Neural progenitor cell (in vitro differentiated cells): Measurements from ENCODE around the gene C1orf21. TPM values are rescaled to one million over a fixed set of nuclear protein-coding genes. Genes with fewer than 3 reads are reported as not detected.

Experiments used
- DNase-seq: peaks from one replicate; pipeline ENCODE4 v3.0.0-alpha.2; 2016; ENCODE audit warnings: low spot score
- H2AFZ ChIP-seq: fragments of 200-600 bp; sonication (generic); replicated peaks from 2 replicates; pipeline ENCODE4 v1.6.1; 2016; ENCODE audit warnings: antibody characterized with exemption
- H3F3A ChIP-seq: fragments of 200-600 bp; sonication (generic); 2 replicates; pipeline ENCODE4 v1.6.1; 2016; ENCODE audit warnings: antibody characterized with exemption, low read depth
- H3K27ac ChIP-seq: fragments of 200-600 bp; sonication (generic); 2 replicates; pipeline ENCODE4 v1.5.1; 2016; ENCODE audit warnings: mild to moderate bottlenecking
- H3K27me3 ChIP-seq: fragments of 200-600 bp; sonication (generic); 2 replicates; pipeline ENCODE4 v1.6.1; 2016; ENCODE audit warnings: mild to moderate bottlenecking, moderate library complexity
- H3K36me3 ChIP-seq: fragments of 200-600 bp; sonication (generic); 2 replicates; pipeline ENCODE4 v1.5.1; 2016
- H3K4me1 ChIP-seq: fragments of 200-600 bp; sonication (generic); 2 replicates; pipeline ENCODE4 v1.6.1; 2016; ENCODE audit warnings: mixed run types
- H3K4me2 ChIP-seq: fragments of 200-600 bp; sonication (generic); 2 replicates; pipeline ENCODE4 v1.6.1; 2016
- H3K4me3 ChIP-seq: fragments of 200-600 bp; sonication (generic); 2 replicates; pipeline ENCODE4 v1.5.1; 2016
- H3K79me2 ChIP-seq: fragments of 200-600 bp; sonication (generic); 2 replicates; pipeline ENCODE4 v1.6.1; 2016; ENCODE audit warnings: low read depth
- H3K9ac ChIP-seq: fragments of 200-600 bp; sonication (generic); 2 replicates; pipeline ENCODE4 v1.6.1; 2016
- H3K9me3 ChIP-seq: fragments of 200-600 bp; sonication (generic); 2 replicates; pipeline ENCODE4 v1.5.1; 2016; ENCODE audit warnings: low read depth
- H4K20me1 ChIP-seq: fragments of 200-600 bp; sonication (generic); 2 replicates; pipeline ENCODE4 v1.6.1; 2016; ENCODE audit warnings: low read depth
- H3K27ac Mint-ChIP-seq: 3 replicates; pipeline ENCODE4 v1.8.0; 2021; ENCODE audit warnings: mixed read lengths
- H3K27me3 Mint-ChIP-seq: 2 replicates; pipeline ENCODE4 v1.8.0; 2022; ENCODE audit warnings: low read depth, mild to moderate bottlenecking, inconsistent platforms, moderate library complexity, mixed read lengths; ENCODE audit not compliant: insufficient read depth
- H3K36me3 Mint-ChIP-seq: 3 replicates; pipeline ENCODE4 v1.8.0; 2021; ENCODE audit warnings: mixed read lengths
- H3K4me1 Mint-ChIP-seq: 3 replicates; pipeline ENCODE4 v1.8.0; 2021; ENCODE audit warnings: mixed read lengths
- H3K4me3 Mint-ChIP-seq: 3 replicates; pipeline ENCODE4 v1.8.0; 2021; ENCODE audit warnings: mild to moderate bottlenecking, moderate library complexity, mixed read lengths
- H3K9me3 Mint-ChIP-seq: 3 replicates; pipeline ENCODE4 v1.8.0; 2020; ENCODE audit warnings: mixed read lengths
- EZH2 ChIP-seq: fragments of 200-600 bp; sonication (generic); IDR thresholded peaks from 2 replicates; pipeline ENCODE4 v1.6.1; 2017; ENCODE audit warnings: antibody characterized with exemption, mild to moderate bottlenecking, moderate library complexity
- EZH2phosphoT487 ChIP-seq: fragments of 200-600 bp; sonication (generic); IDR thresholded peaks from 2 replicates; pipeline ENCODE4 v1.6.1; 2017; ENCODE audit warnings: antibody characterized with exemption
- total RNA-seq: library from RNA; depleted of rRNA; stranded (reverse); fragments of >200 nt; gene quantifications from 2 replicates; pipeline ENCODE4 v1.2.3, GENCODE V29; 2015; ENCODE audit warnings: low replicate concordance
- TF ChIP-seq, protein P1 (sequence below): fragments of 200-600 bp; sonication (generic); IDR thresholded peaks from 2 replicates; pipeline ENCODE4 v1.5.1; 2017; ENCODE audit warnings: antibody characterized with exemption, mild to moderate bottlenecking

C1orf21 gene
- total RNA-seq, 1 donor from 2014 or later, result 117 TPM

GRCh38 chr1:184426278-184426674 lies 39.4 kb downstream of the C1orf21 start:
- Mint-ChIP-seq H3K4me1 (no peaks in the 10 kb centered on the region), H3K4me3 (no peak overlapping the region), H3K27ac (no peak overlapping the region), H3K36me3 (peaks cover 7% of the 10 kb centered on the region), H3K9me3 (peaks cover 3% of the 10 kb centered on the region), H3K27me3 (no peaks in the 10 kb centered on the region)
- Histone ChIP-seq H3K79me2 (peaks cover 97% of the 10 kb centered on the region), H4K20me1 (peaks cover 19% of the 10 kb centered on the region), H3K9me3 (no peaks in the 10 kb centered on the region), H3K9ac (no peak overlapping the region), H3F3A (peaks cover 10% of the 10 kb centered on the region), H2AFZ (no peak overlapping the region), H3K4me3 (no peak overlapping the region), H3K4me2 (peak overlapping the region; percentile 5), H3K27ac (peak overlapping the region; percentile 32), H3K4me1 (peaks cover 20% of the 10 kb centered on the region), H3K27me3 (no peaks in the 10 kb centered on the region), H3K36me3 (no peaks in the 10 kb centered on the region)
- DNase-seq, result no peak
- TF ChIP-seq, protein P1, sequence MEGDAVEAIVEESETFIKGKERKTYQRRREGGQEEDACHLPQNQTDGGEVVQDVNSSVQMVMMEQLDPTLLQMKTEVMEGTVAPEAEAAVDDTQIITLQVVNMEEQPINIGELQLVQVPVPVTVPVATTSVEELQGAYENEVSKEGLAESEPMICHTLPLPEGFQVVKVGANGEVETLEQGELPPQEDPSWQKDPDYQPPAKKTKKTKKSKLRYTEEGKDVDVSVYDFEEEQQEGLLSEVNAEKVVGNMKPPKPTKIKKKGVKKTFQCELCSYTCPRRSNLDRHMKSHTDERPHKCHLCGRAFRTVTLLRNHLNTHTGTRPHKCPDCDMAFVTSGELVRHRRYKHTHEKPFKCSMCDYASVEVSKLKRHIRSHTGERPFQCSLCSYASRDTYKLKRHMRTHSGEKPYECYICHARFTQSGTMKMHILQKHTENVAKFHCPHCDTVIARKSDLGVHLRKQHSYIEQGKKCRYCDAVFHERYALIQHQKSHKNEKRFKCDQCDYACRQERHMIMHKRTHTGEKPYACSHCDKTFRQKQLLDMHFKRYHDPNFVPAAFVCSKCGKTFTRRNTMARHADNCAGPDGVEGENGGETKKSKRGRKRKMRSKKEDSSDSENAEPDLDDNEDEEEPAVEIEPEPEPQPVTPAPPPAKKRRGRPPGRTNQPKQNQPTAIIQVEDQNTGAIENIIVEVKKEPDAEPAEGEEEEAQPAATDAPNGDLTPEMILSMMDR, result no peak
- TF ChIP-seq EZH2, result no peak
- TF ChIP-seq EZH2phosphoT487, result no peak

DNA sequence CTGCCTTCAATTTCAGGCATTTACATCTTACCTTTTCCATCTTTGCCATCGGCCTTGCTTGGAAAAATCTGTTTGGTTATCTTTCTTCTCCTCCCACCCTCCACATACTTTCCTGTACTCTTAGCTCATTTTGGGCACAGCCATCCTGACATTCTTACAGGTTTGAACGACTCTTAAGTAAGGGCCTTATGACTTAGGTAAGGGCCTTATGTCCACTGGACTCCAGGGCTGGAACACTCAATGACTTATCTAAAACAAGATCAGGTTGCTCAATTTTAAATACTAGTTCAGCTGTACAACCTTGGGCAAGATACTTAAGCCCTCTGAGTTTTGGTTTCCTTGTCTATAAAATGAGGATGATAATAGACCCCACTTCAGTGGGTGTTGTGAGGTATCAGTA lies 40.9 kb downstream of the C1orf21 start:
- peaks cover 13% of the 10 kb centered on the region for H3K36me3 Mint-ChIP-seq
- Histone ChIP-seq H3K27ac (no peak overlapping the region), H3K79me2 (peaks cover 94% of the 10 kb centered on the region), H4K20me1 (peaks cover 19% of the 10 kb centered on the region), H3K27me3 (no peaks in the 10 kb centered on the region), H3K4me3 (no peak overlapping the region), H3K9ac (no peak overlapping the region), H3K4me2 (no peak overlapping the region), H3K36me3 (no peaks in the 10 kb centered on the region), H3K4me1 (peaks cover 17% of the 10 kb centered on the region), H3F3A (peaks cover 10% of the 10 kb centered on the region), H3K9me3 (no peaks in the 10 kb centered on the region), H2AFZ (no peak overlapping the region)
- no peaks in the 10 kb centered on the region for H3K4me1 Mint-ChIP-seq
- no peaks in the 10 kb centered on the region for H3K27me3 Mint-ChIP-seq
- no peak overlapping the region for H3K4me3 Mint-ChIP-seq
- no peak for DNase-seq
- no peak overlapping the region for H3K27ac Mint-ChIP-seq
- TF ChIP-seq EZH2 (no peak), EZH2phosphoT487 (no peak)
- TF ChIP-seq, protein P1, result no peak
- peaks cover 11% of the 10 kb centered on the region for H3K9me3 Mint-ChIP-seq

DNA sequence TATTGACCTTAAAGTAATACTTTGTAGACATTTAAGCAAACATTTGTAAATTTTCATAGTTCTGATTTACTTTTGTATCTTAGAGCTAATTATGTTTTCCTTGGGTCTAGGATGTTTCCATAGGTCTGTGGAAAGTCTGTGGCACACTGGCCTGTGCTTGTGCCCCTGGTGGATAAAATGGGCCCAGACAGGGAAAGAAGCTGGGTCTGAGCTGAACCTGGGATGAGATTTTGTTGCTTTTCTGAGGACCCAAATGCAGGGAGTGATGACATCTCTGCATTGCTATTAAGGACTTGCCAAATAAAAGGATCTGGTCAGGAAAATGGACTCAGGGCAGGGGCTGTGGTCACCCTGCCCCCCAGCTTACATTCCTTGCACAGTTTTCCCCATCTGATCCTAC lies 41.8 kb downstream of the C1orf21 start:
- peaks cover 19% of the 10 kb centered on the region for H4K20me1 ChIP-seq
- DNase-seq, result no peak
- H3K36me3 ChIP-seq, result no peaks in the 10 kb centered on the region
- H3K36me3 Mint-ChIP-seq, result peaks cover 13% of the 10 kb centered on the region
- no peak overlapping the region for H3K4me3 Mint-ChIP-seq
- no peak overlapping the region for H3K27ac ChIP-seq
- no peaks in the 10 kb centered on the region for H3K27me3 Mint-ChIP-seq
- peaks cover 94% of the 10 kb centered on the region for H3K79me2 ChIP-seq
- no peaks in the 10 kb centered on the region for H3K27me3 ChIP-seq
- no peak overlapping the region for H3K4me2 ChIP-seq
- H3K4me1 ChIP-seq, result peaks cover 16% of the 10 kb centered on the region
- no peak overlapping the region for H3K27ac Mint-ChIP-seq
- H3K9ac ChIP-seq, result no peak overlapping the region
- H3K9me3 ChIP-seq, result no peaks in the 10 kb centered on the region
- TF ChIP-seq EZH2 (no peak), EZH2phosphoT487 (no peak)
- TF ChIP-seq, protein P1, result peak; percentile 22
- no peaks in the 10 kb centered on the region for H3K4me1 Mint-ChIP-seq
- H3F3A ChIP-seq, result peaks cover 10% of the 10 kb centered on the region
- no peak overlapping the region for H2AFZ ChIP-seq
- H3K9me3 Mint-ChIP-seq, result peaks cover 11% of the 10 kb centered on the region
- H3K4me3 ChIP-seq, result no peak overlapping the region
